GM12801 (cell line): ENCODE results near the gene PRSS33.

Experiments used
- CTCF ChIP-seq: IDR thresholded peaks from one replicate; pipeline ENCODE4 v1.5.1; 2011; ENCODE audit warnings: control low read depth; ENCODE audit not compliant: insufficient read length; ENCODE audit errors: extremely low read depth

Gene PRSS33

GRCh38 chr16:2790631-2791030, 3.3 kb upstream of the PRSS33 start:
- TF ChIP-seq CTCF, result no peak

DNA sequence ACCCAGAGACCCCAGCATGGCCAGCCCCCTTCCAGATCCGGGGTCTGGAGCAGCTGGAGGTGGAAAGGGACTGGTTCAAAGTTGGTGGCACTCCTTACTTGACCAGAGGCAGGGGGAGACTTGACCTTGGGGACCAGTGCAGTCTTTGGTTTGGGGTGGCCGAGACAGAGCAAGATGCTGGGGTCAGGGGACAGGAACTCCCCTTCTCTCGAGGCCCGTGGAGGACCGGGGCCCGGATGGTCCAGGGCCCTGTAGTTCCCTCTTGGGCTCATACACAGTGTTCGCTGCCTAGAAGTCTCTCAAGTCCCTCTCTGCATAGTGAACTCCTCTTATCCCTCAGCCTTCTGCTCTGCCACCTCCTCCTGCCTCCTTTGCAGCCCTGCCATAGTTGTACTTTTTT, 601 bp upstream of the PRSS33 start:
- TF ChIP-seq CTCF, result no peak

GRCh38 chr16:2786826-2787151, 571 bp downstream of the PRSS33 start:
- TF ChIP-seq CTCF, result no peak

GRCh38 chr16:2786061-2786825, 1.1 kb downstream of the PRSS33 start:
- no peak for TF ChIP-seq CTCF

- no peak for TF ChIP-seq CTCF
Measured at GRCh38 chr16:2785101-2785991, 2.0 kb downstream of the PRSS33 start.

GRCh38 chr16:2784358-2785100, 2.8 kb downstream of the PRSS33 start:
- no peak for TF ChIP-seq CTCF

GRCh38 chr16:2783581-2784357, 3.6 kb downstream of the PRSS33 start:
- TF ChIP-seq CTCF, result no peak
